NCI-H2171 treated with DMSO at 0.1 percent for 48 hours (cell line): ENCODE results near the gene MFAP5.
"Not testable (repeated sequence)": the region's sequence is repeated elsewhere in the genome, so short reads cannot be mapped to it uniquely, and the experiment has no call there.

Experiments
- DNase-seq: peaks from one replicate; lab custom pipeline; 2025; lab: John Stamatoyannopoulos, UW

MFAP5 gene

GRCh38 chr12:8629486-8630033, 33.1 kb downstream of the MFAP5 start:
- no peak for DNase-seq

GRCh38 chr12:8628731-8629130, 33.9 kb downstream of the MFAP5 start:
- no peak for DNase-seq

GRCh38 chr12:8624750-8625149, 37.9 kb downstream of the MFAP5 start:
- not testable (repeated sequence) for DNase-seq

- no peak for DNase-seq
These were observed 40.0 kb downstream of the MFAP5 start for GRCh38 chr12:8622646-8623045.

GRCh38 chr12:8615206-8615605, 47.4 kb downstream of the MFAP5 start:
- DNase-seq = no peak

- not testable (repeated sequence) for DNase-seq
These were observed 48.7 kb downstream of the MFAP5 start for GRCh38 chr12:8613881-8614280.

GRCh38 chr12:8612629-8613028, 50.0 kb downstream of the MFAP5 start, which contains the start of gene AICDA:
Gene AICDA (minus strand): TSS chr12:8612859. CDS start chr12:8612767, 92 bp downstream.
- DNase-seq = no peak

- peak; percentile 67 for DNase-seq
These were observed 53.5 kb downstream of the MFAP5 start for GRCh38 chr12:8609061-8609570.

GRCh38 chr12:8606890-8607289, 55.7 kb downstream of the MFAP5 start:
- DNase-seq = no peak

GRCh38 chr12:8605057-8605456, 57.6 kb downstream of the MFAP5 start:
- DNase-seq = no peak

- DNase-seq = no peak
These were observed 58.8 kb downstream of the MFAP5 start for GRCh38 chr12:8603856-8604255.

- no peak for DNase-seq
These were observed 59.3 kb downstream of the MFAP5 start for GRCh38 chr12:8603286-8603685.

- no peak for DNase-seq
These were observed 66.1 kb downstream of the MFAP5 start for GRCh38 chr12:8596561-8596960.
